Measurements from ENCODE around the gene SNX17. TPM values are rescaled to one million over a fixed set of nuclear protein-coding genes. Genes with fewer than 3 reads are reported as not detected.

The SNX17 gene
- total RNA-seq, 1 donor from 2014 or later, result 90.5 TPM

DNA sequence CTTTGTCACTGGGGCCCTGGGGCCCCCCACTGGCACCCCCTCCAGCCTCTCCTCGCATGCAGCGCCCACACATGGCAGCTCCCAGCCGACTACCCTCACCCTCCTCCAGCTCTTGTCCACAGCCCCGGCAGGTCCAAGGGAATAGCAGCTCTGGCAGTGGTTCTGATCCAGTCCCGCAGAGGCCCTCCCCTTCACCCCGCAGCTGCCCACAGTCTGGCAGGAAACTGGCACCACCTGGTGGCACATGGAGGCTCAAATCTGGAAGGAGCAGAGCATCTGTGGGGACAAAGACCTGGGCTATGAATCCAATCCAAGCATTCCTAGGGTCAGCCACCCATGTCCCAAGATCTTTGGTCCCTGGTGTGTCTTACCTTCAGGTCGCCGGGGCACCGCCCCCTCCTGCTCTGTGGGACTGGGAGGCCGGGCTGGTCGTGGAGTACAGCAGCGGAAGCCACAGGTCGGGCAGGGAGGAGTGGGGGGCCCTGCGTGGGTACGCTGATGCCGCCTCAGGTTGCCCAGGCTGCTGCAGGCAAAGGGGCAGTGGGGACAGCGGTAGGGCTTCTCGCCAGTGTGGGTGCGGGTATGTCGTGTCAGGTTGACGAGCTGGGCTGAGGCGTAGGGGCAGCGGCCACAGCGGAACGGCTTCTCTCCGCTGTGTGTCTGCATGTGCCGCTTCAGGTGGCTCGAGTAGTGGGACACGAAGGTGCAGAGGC is 7.8 kb downstream of the SNX17 start:
- TF ChIP-seq, protein P1, sequence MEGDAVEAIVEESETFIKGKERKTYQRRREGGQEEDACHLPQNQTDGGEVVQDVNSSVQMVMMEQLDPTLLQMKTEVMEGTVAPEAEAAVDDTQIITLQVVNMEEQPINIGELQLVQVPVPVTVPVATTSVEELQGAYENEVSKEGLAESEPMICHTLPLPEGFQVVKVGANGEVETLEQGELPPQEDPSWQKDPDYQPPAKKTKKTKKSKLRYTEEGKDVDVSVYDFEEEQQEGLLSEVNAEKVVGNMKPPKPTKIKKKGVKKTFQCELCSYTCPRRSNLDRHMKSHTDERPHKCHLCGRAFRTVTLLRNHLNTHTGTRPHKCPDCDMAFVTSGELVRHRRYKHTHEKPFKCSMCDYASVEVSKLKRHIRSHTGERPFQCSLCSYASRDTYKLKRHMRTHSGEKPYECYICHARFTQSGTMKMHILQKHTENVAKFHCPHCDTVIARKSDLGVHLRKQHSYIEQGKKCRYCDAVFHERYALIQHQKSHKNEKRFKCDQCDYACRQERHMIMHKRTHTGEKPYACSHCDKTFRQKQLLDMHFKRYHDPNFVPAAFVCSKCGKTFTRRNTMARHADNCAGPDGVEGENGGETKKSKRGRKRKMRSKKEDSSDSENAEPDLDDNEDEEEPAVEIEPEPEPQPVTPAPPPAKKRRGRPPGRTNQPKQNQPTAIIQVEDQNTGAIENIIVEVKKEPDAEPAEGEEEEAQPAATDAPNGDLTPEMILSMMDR (IDR thresholded peaks at IDR 0.05; ENCODE audit: unreplicated experiment), result no peak
- no peaks in the 10 kb centered on the region for H3K9me3 Mint-ChIP-seq (ENCODE audit: unreplicated experiment)
- peaks cover 23% of the 10 kb centered on the region for H3K27me3 Mint-ChIP-seq (ENCODE audit: unreplicated experiment)
- H3K4me1 Mint-ChIP-seq (ENCODE audit: unreplicated experiment), result peaks cover 17% of the 10 kb centered on the region
- DNase-seq (ENCODE audit: low spot score), result no peak
- H3K4me3 Mint-ChIP-seq (ENCODE audit: unreplicated experiment), result no peak overlapping the region
- H3K36me3 Mint-ChIP-seq (ENCODE audit: low read depth, unreplicated experiment), result peaks cover 53% of the 10 kb centered on the region
- no peak overlapping the region for H3K27ac Mint-ChIP-seq (ENCODE audit: unreplicated experiment)

DNA sequence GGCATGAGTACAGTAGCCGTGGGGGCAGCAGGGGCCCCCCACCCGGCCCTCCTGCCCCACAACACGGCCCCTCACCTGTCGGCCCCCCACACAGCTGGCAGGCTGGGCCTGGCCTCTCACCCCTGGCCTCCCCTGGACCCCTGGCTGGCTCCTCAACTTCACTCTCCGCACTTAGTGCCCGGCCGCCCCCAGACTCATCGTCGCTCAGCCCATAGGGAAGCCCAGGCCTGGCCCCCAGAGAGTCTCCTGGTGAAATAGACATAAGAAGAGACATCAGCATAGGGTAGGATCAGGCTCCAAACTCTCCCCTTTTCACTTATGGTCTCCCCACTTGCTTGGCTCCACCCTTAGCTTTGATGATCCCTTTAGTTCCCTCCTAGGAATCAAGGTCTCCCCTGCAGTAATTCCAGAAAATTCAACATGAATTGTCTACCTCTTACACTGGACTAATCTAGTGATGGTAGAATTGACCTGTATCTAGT is 8.4 kb downstream of the SNX17 start:
- peak overlapping the region; percentile 98 for H3K27ac Mint-ChIP-seq (ENCODE audit: unreplicated experiment)
- TF ChIP-seq, protein P1 (IDR thresholded peaks at IDR 0.05; ENCODE audit: unreplicated experiment), result no peak
- no peaks in the 10 kb centered on the region for H3K9me3 Mint-ChIP-seq (ENCODE audit: unreplicated experiment)
- H3K27me3 Mint-ChIP-seq (ENCODE audit: unreplicated experiment), result peaks cover 21% of the 10 kb centered on the region
- H3K4me3 Mint-ChIP-seq (ENCODE audit: unreplicated experiment), result peak overlapping the region; percentile 93
- DNase-seq (ENCODE audit: low spot score), result no peak
- H3K4me1 Mint-ChIP-seq (ENCODE audit: unreplicated experiment), result peaks cover 17% of the 10 kb centered on the region
- H3K36me3 Mint-ChIP-seq (ENCODE audit: low read depth, unreplicated experiment), result peaks cover 59% of the 10 kb centered on the region

DNA sequence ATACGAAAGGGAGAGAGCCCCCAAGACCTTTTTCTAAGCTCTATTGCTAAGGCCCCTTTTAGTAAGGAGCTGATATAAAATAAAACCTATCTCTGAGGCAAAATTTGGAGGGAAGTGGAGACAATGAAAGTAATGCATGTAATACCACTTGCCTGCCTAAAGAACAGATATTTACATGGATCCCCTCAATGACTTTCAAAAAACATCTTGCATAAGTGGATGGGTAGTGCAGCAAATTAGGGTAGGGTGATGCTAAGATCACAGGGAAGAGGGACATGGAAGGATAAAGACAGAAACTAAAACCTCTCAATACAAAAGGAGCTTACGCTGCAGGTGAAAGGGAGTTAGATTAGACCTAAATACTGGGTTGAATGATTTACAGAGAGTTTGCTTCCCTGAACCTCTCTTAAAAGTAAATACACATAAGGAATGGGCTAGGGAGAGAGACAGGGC is 9.0 kb downstream of the SNX17 start:
- Mint-ChIP-seq H3K36me3 (ENCODE audit: low read depth, unreplicated experiment) (peaks cover 60% of the 10 kb centered on the region), H3K9me3 (ENCODE audit: unreplicated experiment) (no peaks in the 10 kb centered on the region), H3K4me1 (ENCODE audit: unreplicated experiment) (peaks cover 17% of the 10 kb centered on the region), H3K27me3 (ENCODE audit: unreplicated experiment) (peaks cover 21% of the 10 kb centered on the region), H3K4me3 (ENCODE audit: unreplicated experiment) (peak overlapping the region; percentile 93), H3K27ac (ENCODE audit: unreplicated experiment) (peak overlapping the region; percentile 98)
- TF ChIP-seq, protein P1 (IDR thresholded peaks at IDR 0.05; ENCODE audit: unreplicated experiment), result no peak
- DNase-seq (ENCODE audit: low spot score), result no peak

DNA sequence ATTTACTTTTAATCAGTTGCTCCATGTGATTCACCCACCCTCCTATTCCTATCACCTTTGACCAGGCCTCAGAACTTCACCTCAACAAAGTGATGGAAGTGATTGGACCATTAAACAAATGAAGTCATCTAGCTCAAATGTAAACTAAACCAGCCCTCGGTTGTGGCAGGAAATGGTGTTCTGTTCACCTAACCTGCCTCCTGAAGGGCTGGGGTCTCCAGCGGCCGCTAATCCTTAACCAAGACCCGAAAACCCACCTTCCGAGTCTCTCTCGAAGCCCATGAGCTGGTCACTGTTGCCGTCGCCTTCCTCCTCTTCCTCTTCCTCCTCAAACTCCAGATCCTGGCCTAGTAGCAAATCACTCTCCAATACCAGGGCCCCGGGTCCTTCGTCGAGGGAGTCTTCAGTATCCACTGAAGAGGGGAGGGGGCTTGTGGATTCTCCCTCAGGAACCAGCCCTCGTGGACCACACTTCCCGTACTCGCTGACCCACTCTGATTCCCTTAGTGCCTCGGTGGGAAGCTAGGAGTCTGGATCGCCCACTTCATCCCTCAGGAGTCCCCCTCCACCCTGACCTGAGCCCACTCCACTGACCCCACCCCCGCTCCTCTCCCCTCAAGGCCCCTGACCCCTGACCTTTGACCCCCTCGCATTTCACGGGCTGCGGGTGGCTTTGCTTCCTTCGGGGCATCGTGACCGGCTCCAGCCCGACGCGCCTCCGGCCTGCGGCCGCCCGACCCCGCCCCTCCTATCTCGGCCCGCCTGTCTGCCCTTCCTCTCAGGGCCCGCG is 9.6 kb downstream of the SNX17 start:
- Mint-ChIP-seq H3K36me3 (ENCODE audit: low read depth, unreplicated experiment) (peaks cover 59% of the 10 kb centered on the region), H3K4me3 (ENCODE audit: unreplicated experiment) (peak overlapping the region; percentile 93), H3K9me3 (ENCODE audit: unreplicated experiment) (no peaks in the 10 kb centered on the region), H3K4me1 (ENCODE audit: unreplicated experiment) (peaks cover 17% of the 10 kb centered on the region), H3K27ac (ENCODE audit: unreplicated experiment) (peak overlapping the region; percentile 98), H3K27me3 (ENCODE audit: unreplicated experiment) (peaks cover 21% of the 10 kb centered on the region)
- TF ChIP-seq, protein P1 (IDR thresholded peaks at IDR 0.05; ENCODE audit: unreplicated experiment), result no peak
- DNase-seq (ENCODE audit: low spot score), result no peak

Measured in endothelial cell (in vitro differentiated cells).